Activated CD8-positive, alpha-beta memory T cell treated with anti-CD3 and anti-CD28 coated beads, Interleukin-2, amount 50 U/mL, for 48 hours (primary cell): Measurements from ENCODE around the gene ADARB1.
A peak's percentile ranks its signal among the peaks of the same experiment; 100 is the strongest.
"Not testable (repeated sequence)": the region's sequence is repeated elsewhere in the genome, so short reads cannot be mapped to it uniquely, and the experiment has no call there.

Experiments
- DNase-seq: peaks from one replicate; pipeline ENCODE4 v3.0.0-alpha.2; 2020

Gene ADARB1

DNA sequence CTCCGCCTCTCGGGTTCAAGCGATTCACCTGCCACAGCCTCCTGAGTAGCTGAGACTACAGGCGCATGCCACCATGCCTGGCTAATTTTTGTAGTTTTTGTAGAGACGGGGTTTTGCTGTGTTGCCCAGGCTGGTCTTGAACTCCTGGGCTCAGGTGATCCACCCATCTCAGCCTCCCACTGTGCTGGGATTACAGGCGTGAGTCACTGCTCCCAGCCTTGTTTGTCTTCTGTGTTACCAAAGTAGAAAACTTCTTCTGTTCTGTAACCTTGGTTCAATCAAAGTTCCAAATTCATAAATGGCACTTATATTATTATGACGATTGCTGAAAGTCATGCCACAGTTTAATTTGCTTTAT lies 64.6 kb downstream of the ADARB1 start:
- DNase-seq, result not testable (repeated sequence)

DNA sequence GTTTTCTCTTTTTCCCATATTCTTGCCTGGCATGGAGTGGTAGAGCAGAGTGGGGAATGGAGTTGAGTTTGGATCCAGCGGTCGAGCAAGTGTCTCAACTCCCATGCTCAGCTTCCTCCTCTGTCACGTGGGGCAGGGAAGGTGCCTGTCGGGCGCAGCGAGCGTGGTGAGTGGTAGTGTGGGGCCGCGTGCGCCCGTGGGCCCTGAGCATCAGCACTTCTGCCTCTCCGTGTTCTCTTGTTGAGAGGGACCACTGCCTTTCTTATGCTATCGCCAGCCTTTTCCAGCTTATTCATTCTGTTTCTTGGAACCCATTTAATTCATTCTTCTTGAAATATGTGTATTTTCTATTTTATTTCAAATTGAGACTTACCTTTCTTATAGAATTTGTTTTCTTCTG lies 65.1 kb downstream of the ADARB1 start:
- no peak for DNase-seq

DNA sequence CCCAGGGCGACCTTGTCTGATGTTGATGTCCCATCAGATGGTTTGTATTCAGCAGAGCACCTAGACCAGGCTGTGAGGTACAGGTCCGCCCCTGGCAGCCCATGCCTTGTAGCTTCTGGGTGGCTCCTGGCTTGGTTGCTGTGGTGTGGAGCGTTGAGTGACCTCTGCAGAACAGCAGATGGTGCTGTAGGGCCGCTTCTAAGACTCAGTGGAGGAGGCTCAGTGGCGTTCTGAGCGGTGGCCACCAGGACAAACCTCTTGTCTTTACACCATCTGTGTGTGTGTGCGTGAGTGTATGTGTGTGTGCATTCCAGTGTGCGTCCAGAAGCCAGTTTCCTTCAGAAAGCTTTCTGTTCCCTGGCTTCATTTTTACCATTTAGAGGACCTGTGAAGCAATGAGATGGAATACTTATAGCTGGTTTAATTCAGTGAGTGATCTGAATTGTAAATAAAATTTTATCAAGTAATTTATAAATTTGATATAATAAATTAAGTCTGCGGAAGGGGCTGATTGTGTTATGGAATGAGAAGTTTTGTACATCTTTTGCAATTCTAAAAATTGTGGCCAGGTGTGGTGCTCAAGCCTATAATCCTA lies 66.1 kb downstream of the ADARB1 start:
- DNase-seq, result peak; percentile 71

DNA sequence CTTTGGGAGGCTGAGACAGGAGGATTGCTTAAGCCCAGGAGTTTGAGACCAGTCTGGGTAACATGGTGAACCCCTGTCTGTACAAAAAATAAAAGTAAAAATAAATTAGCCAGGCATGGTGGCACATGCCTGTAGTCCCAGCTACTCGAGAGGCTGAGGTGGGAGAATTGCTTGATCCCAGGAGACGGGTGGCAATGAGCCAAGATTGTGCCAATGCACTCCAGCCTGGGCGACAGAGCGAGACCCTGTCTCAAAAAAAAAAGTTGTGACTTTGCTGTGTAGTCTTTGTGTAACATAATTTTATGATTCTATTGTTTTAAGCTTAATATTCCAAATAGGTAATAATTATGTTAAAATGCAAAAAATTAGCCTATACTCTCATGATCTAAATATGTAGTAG lies 66.6 kb downstream of the ADARB1 start:
- not testable (repeated sequence) for DNase-seq

DNA sequence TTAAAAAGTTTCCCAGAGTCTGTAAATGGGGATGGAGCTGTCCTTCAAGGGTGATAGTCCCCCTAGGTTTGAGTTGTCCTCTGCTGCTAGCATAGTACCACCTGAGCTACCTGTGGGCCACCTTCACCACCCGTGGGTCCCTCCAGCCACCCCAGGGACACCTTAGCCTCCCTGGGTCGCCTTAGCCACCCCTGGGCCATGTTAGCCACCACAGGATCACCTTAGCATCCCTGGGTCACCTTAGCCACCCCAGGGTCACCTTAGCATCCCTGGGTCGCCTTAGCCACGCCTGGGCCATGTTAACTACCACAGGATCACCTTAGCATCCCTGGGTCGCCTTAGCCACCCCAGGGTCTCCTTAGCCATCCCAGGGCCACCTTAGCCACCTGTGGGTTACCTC lies 67.1 kb downstream of the ADARB1 start:
- peak; percentile 29 for DNase-seq

DNA sequence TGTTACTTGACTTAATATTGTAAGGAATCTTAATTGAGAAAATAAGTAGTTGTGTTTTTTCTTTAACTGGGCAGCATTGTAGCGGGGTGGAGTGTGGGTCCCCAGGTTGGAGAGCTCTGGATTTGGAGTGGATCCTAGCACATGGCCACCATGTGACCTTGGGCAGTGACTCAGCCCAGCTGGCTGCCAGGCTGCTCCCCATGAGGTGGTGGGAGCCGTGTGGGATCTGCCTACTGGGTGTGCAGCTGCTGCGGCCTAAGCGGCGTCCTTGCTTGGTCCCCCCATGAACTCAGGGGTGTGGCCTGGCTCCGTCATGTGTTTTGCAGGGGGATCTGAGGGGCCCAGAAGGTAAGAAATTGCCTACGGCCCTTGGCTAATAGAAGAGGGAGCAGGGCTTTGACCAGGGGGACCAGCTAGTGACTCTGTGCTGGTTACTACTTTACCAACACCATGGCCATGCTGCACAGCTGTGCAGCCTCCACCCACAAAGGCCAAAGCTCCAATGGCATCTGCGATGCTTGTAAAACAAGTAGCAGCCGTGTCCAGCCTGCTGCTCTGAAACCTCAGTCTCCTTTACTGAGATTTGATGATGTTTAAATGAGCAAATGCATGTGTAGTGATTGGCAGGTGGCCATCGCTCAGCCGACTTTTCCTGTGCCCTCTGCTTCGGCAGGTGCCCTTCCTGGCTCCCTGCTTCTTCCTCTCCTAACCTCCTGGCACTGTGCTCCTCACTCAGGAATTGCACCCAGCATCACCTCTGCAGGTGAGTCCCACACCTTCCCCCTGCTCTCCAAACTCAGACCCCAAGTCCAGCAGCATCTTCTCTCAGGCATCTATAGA lies 68.3 kb downstream of the ADARB1 start:
- DNase-seq, result no peak

DNA sequence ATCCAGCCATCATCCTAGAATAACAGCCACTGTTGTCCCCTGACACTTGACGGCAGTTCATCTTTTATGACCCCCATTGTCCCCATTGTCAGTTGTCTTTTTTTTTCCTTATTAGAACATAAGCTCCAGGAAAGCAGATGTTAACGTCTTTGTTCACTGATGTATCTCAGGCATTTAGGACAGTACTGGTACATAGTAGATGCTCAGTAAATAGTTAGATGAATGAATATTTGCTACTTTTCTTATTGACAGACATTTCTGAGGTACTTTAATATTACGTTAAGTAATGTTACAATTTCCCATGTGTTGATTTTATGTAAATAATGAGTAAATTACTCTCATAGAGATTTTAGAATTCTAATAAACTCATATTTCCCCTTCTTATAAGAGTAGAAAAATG lies 69.5 kb downstream of the ADARB1 start:
- no peak for DNase-seq

DNA sequence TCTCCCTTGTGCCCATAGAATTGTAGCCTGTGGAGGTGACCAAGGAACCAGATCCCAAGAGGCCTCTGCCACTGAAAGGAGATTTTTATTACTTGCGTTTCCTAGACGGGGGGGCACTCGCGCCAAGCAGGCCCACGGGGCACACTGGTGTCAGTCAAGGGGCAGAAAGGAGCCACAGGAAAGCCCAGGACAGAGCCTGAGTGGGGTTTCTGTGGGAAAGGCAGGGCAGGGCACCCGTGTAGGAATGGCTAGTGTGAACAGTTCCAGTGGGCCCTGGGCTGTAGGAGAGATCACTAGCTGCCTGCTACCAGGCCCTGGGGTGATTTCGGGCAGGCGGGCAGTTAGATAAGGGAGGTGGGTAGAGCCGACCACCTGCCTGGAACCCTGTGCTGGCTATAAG lies 70.8 kb downstream of the ADARB1 start:
- DNase-seq, result no peak

DNA sequence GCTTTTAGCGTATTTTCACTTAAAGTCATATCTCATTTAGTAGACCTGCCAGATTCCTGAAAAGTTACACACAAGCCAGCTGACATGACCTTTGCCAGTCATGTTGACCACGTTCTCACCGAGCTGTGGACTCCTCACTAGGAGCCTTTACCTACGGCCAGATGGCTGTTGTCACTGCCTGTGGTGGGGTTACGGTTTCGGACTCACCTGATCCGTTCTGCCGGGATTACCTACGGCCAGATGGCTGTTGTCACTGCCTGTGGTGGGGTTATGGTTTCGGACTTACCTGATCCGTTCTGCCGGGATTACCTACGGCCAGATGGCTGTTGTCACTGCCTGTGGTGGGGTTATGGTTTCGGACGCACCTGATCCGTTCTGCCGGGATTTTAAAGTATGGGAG lies 71.5 kb downstream of the ADARB1 start:
- DNase-seq, result not testable (repeated sequence)

DNA sequence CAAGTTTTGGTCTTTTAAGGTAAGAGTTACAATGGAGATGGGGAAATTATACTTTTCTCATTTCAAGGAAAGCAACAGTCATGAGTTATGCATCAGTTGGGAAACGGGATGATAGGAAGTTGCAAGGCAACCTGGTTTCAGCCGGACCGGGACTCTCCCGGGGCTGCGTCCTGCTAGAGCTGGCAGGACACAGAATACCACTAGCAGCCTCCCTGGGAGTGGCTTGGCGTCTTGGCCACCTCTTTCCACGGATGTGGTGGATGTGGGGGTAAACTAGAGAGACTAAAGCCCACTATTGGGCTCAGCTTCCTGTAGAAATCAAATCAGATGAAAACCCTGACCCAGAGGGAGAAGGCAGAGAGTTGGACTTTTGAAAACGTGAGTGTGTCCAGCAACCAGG lies 71.9 kb downstream of the ADARB1 start:
- no peak for DNase-seq

DNA sequence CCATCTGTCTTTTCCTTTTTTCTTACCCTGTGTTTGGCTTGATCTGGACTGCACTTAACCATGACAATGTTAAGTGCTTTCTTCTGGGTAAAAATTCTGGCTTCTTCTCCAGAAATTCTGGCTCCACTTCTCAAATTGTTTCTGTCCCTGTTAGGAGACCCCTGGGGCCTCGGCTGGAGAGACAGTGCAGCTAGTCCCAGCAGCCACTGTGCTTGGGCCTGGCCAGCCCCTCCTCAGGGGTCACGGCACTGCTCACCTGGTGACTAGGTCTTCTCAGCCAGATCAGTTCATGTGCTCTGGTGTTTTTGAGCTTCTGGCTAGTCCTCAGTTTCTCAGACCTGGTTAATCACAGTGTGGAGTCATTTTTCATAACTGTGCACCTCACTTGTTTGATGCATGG lies 72.4 kb downstream of the ADARB1 start:
- DNase-seq, result no peak

DNA sequence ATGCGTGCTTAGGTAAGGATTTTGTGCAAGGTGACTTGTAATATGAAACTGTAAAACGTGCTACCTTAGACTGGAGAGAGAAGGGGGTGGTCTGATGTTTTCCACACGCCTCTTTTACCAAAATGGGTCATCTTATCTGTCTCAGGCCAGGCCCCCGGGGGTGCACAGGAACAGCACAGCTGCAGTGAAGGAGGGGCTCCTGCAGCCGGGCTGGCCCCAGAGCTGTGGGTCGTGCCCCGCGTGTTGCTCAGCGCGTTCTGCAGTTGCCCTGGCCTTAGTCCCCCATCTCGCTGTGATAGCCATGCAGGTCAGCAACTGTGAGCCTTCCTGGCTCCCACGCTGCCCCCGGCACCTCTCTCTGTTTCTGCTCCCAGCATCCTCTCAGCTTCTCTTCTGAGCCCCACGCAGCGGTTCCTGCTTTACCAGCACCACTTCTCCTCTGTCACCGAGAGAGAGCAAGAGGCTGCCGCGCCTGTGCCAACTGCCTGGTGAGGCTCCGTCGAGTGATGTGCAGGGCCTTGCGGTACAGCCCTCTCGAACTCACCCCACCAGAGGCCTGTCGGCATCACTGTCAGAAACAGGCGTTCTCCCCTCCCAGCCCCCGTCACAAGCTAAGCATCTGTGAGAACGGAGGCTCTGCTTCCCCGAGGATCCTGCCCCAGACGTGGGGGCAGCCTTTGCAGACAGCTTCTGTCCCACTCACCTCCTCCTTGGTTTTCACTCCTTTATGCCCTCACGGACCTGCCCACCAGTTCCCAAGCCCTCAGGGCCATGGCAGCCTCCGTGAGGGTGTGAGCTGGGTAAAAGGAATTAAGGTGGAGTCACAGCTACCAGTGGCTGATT lies 73.3 kb downstream of the ADARB1 start:
- no peak for DNase-seq

DNA sequence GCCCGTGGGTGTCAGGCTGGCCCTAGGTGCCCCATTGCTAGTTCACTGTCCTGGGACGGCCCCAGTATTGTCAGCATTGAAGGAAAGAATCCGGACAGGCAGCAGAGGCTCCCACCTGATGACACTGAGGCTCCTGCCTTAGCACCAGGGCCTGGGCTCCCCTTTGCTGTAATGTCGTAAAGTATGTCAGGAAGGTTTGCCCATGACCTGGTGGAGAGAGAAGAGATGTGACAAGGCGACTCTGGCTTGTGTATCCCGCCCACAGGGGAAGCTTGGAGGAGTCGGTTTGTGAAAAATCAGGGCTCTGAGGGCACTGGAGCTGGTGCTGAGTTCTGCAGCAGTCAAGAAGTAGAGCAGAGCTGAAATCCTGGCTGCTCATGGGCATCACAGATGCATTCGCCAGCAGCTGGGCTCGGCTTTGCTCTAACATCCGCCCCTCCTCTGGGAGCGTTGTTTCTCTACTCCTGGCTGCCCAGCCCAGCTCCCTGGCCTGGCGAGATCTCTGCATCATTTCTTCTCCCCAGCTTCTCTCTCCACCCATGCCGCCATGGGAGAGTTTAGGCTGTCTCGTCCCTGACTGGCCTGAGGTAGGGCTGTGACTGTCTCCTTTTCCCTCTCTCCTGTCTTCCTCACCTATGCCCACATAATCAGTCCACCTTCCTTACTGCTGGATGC lies 74.1 kb downstream of the ADARB1 start:
- no peak for DNase-seq

DNA sequence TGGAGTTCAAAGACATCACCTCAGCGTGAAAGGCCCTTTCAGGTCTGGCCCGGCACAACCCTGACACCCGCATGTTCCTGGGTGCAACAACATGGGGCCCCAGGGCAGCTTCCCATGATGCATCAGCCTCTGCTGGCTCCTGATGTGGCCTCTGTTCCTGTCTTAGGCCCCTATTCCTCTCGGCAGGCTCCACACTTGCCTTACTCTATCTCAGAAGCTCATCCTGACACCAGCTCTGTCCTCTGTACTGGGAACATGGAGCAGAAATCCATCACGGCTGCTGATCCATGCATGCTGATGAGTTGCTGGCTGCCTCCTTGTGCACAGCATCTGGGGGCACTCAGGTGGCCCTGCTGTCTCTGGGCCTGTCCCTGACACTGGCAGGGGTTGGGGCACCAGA lies 74.6 kb downstream of the ADARB1 start:
- no peak for DNase-seq

DNA sequence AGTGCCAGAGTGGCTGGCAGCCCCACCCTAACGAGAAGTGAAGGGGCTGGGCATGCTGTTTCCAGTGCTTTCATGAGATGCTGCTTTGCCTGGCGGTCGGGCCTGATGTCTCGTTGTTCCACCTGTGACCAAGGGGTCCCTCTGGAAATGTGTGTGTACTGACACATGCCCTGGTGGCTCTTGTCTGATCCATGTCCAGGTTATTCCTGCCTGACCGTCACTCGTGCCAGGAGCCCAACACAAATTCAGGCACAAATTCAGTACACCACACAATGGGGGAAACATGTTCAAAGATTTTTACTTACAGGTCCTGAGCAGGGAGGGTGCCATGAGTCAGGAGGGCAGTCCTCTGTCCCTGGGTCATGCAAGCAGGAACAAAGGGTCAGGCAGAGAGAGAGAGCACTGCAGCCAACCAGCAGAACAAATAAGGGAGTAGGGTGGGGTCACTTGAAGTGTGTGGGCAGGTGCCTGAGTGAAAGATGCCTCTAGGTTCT lies 76.3 kb downstream of the ADARB1 start:
- DNase-seq, result no peak

DNA sequence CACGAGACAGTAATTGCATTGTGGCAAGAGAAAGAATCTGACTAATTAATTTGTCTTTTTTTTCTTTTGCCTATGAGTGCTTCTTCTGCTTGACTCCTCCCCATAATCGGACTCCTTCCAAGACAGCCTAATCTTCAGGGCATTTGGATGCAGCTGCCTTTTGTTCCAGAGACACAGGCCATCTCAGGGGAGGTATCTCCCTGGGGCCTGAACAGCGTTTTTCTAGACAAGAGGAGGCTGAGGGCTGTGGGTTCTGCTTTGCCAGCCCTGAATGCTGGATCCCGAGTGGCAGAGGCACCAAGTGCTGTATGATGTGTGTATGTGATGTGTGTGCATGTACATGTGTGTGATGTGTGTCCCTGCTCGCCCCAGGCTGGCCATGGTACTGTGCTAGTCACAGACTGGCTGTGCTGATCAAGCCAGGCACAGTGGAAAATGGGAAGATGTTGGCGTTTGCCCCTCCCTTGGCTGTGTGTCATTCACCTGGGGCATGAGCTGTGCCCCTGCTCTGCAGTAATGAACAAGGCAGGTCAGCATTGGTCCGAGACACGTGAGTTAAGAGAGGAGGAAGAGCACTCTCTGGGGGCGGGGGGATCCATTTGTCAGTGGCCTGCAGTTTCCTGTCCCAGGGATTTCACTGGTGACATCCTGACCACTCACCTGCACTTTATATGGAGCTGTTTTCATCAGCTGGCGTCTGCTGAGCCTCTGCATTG lies 77.2 kb downstream of the ADARB1 start:
- DNase-seq, result no peak

DNA sequence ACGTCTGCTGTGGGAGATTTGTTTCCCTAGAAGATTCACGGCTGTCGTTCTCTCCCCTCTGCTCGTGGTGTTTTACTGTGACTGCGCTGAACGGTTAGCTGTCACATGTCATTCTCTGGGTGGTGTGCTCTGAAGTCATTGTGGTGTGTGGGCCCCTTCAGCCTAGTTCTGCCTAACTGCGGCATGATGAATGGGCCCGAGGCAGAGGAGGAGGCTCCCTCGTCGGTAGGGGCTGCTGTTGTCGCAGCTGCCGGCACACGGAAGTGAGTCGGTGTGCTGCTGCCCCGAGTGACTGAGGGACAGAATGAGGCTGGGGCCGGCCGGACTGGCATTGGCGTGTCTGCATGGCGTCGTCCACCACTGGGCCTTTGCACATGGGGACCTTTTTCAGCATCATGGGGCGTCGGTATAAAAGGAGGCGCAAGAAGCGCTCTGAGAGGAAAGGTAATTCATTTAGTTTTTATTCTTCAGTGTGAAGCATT lies 77.9 kb downstream of the ADARB1 start:
- peak; percentile 84 for DNase-seq

DNA sequence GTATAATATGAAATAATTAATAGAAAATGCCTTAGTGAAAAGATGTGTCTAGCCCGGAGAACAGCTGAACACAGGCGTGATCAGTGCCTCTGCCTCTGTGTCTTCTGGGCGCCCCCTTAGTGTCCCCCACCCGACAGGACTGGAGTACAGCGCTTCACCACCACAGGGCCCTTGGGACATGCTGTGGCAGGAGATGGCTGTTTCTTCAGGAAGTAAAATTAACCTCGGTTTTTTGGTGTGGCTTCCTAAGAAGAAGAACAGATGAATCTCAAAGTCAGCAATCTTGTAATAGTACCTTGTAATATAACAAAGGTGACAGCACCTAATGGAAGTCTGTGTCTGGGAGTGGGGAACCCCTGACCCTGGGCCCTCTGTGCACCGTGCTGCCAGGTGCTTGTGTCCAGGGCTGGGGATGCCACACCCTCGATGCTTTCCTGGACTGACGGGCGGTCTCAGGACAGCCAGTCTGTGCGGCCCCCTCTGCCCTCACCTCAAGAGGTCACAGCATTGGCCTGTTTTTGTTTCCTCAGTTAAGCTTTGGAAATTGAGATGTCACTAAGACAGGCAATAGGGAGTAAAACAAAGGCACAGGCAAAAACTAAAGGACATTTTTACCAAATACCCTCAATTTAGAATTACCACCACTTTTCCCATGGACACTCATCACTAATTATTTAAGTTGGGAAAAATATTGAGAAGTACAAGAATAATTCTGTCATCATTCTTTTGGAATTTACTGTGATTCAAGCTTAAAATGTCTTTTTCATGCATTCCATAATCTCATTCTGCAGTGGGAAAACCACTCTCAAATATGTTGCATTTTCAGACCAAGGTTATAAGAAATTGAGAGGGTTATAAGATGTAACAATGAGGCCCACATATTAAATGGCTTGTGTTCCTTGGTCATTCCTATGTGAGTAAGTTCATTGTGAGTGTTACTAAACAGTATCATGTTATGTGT lies 79.3 kb downstream of the ADARB1 start:
- DNase-seq, result no peak

DNA sequence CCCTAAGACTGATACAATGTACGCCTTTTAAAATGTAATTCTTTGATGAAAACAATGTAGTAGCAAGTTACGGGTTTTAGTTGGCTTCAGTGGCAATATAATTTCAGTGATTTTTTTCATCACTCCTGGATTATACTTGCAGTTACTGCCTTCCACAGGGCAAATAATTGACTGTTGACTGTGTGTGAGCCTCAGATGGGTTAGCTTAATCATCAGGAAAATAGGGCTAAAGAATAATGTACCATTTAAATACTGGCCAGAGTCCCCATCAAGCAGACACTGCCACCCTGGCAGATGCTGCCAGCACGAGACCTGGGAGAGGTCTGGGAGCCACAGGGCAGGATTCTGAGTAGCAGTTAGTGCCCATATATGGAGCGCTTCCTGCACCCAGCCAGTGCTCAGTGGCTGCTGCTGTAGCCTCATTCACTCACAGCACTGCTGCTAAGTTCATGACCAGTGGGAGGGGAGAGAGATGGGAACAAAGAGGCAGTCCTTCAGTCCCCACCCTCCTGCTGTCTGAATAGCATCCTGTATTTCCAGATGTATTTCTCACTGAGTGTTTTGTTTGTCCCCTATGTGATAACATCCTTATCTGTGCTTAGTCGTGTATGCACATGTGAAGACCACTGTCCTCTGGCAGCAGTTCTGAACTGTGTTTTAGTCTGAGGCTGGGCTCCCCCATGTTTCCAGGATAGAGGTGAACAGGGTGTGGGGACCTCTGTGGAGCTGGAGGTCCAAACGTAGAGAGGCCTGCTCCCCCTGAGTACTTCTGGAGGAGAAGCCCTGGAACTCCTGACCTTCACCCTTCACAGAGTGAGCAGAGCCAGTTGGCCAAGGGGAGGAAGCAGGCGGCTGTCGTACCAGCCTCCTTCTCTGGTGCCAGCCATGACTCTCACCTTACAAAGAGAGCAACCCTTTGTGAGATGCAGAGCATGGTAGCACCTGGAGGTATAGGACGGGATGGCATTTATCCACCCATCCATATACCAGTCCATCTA lies 80.4 kb downstream of the ADARB1 start:
- DNase-seq, result no peak

DNA sequence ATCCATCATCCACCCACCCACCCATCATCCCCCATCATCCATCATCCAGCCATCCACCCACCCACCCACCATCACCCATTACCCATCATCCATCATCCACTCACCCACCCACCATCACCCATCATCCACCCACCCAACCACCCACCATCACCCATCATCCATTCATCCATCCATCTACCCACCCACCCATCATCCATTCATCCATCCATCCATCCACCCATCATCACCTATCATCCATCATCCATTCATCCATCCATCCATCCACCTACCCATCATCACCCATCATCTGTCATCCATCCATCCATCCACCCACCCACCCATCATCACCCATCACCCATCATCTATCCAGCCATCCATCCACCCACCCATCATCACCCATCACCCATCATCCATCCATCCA lies 81.5 kb downstream of the ADARB1 start:
- DNase-seq, result no peak
